Fibroblast of villous mesenchyme (primary cell): ENCODE data around the gene FOXP2. TPM values are rescaled to one million over a fixed set of nuclear protein-coding genes. Genes with fewer than 3 reads are reported as not detected.

ENCODE experiments used
- DNase-seq: peaks from one replicate; pipeline ENCODE4 v3.0.0-alpha.2; 2010; ENCODE audit warnings: low read depth
- H3K4me3 ChIP-seq: 2 replicates; pipeline ENCODE4 v1.5.1; 2011; ENCODE audit warnings: low read depth, mild to moderate bottlenecking, low read length
- CTCF ChIP-seq: IDR thresholded peaks from 2 replicates; pipeline ENCODE4 v1.5.1; 2012; ENCODE audit warnings: low read depth, mild to moderate bottlenecking, low read length; ENCODE audit not compliant: insufficient read depth
- total RNA-seq: library from RNA; depleted of rRNA; stranded (reverse); fragments of >200 nt; gene quantifications from 2 replicates; pipeline ENCODE4 v1.2.3, GENCODE V29; 2012

FOXP2 gene
- total RNA-seq, 1 donor: 0.86 TPM

GRCh38 chr7:114649689-114650088, 235.1 kb downstream of the FOXP2 start:
- no peak for DNase-seq
- H3K4me3 ChIP-seq: no peak overlapping the region

GRCh38 chr7:114650491-114650890, 235.9 kb downstream of the FOXP2 start:
- DNase-seq: no peak
- no peak overlapping the region for H3K4me3 ChIP-seq
- TF ChIP-seq CTCF: no peak

More at GRCh38 chr7:114649689-114650088, 235.1 kb downstream of the FOXP2 start:
- TF ChIP-seq CTCF: no peak

- no peak for DNase-seq
- TF ChIP-seq CTCF: no peak
- H3K4me3 ChIP-seq: no peak overlapping the region
Observed at GRCh38 chr7:114652041-114652440, 237.4 kb downstream of the FOXP2 start.

- TF ChIP-seq CTCF: no peak
- no peak for DNase-seq
Observed at GRCh38 chr7:114653364-114654088, 238.9 kb downstream of the FOXP2 start.

GRCh38 chr7:114656466-114656865, 241.9 kb downstream of the FOXP2 start:
- no peak for TF ChIP-seq CTCF
- DNase-seq: no peak
- no peak overlapping the region for H3K4me3 ChIP-seq

More at GRCh38 chr7:114653364-114654088, 238.9 kb downstream of the FOXP2 start:
- no peak overlapping the region for H3K4me3 ChIP-seq

- TF ChIP-seq CTCF: no peak
- DNase-seq: no peak
- no peak overlapping the region for H3K4me3 ChIP-seq
Observed at GRCh38 chr7:114657279-114657678, 242.7 kb downstream of the FOXP2 start.

GRCh38 chr7:114658216-114658615, 243.6 kb downstream of the FOXP2 start:
- TF ChIP-seq CTCF: no peak
- H3K4me3 ChIP-seq: no peak overlapping the region
- DNase-seq: no peak
